Fibroblast of lung (primary cell): ENCODE results near the gene GPR143.

Source experiments
- EZH2 ChIP-seq: IDR thresholded peaks from 2 replicates; pipeline ENCODE4 v1.5.1; 2012; ENCODE audit warnings: low read length, control low read depth, mild to moderate bottlenecking; ENCODE audit errors: missing control alignments
- TF ChIP-seq, protein P1 (sequence below), 2 donors: IDR thresholded peaks in 1 of 2; conservative IDR thresholded peaks in 1 of 2; 1 replicate in 1 of 2; 2 replicates in 1 of 2; pipeline ENCODE4 v1.5.1; 2011 to 2012; ENCODE audit warnings: low read length in 2 of 2, control low read depth in 1 of 2, inconsistent platforms in 1 of 2, low read depth in 1 of 2, mild to moderate bottlenecking in 1 of 2

DNA sequence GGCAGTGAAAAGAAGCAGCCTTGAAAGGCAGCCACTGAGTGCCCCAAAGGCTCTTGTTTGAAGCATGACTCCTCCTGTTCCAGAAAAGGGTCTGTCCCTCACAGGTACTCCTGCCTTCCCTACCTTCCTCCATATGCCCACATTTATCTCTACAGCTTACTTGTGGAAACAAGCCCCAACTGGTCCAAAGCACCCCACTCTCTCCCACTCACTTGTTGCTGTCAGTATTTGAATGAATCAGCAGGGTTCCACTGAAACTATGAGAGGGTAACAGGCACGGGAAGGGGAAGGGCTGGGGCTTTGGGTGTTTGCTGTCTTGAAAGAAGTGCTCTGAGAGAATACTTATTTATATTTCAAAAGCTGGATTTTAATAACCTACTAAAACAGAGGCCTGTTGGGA is 34.9 kb downstream of the GPR143 start:
- TF ChIP-seq, protein P1, sequence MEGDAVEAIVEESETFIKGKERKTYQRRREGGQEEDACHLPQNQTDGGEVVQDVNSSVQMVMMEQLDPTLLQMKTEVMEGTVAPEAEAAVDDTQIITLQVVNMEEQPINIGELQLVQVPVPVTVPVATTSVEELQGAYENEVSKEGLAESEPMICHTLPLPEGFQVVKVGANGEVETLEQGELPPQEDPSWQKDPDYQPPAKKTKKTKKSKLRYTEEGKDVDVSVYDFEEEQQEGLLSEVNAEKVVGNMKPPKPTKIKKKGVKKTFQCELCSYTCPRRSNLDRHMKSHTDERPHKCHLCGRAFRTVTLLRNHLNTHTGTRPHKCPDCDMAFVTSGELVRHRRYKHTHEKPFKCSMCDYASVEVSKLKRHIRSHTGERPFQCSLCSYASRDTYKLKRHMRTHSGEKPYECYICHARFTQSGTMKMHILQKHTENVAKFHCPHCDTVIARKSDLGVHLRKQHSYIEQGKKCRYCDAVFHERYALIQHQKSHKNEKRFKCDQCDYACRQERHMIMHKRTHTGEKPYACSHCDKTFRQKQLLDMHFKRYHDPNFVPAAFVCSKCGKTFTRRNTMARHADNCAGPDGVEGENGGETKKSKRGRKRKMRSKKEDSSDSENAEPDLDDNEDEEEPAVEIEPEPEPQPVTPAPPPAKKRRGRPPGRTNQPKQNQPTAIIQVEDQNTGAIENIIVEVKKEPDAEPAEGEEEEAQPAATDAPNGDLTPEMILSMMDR (conservative IDR thresholded peaks at IDR 0.05 in 1 of 2, IDR thresholded peaks at IDR 0.05 in 1 of 2; ENCODE audit: low read depth in 1 of 2, low read length in 2 of 2) = no peak
- no peak for TF ChIP-seq EZH2
